OCI-LY7 (cell line): ENCODE data around the gene RTL10.
"Not testable (repeated sequence)": the region's sequence is repeated elsewhere in the genome, so short reads cannot be mapped to it uniquely, and the experiment has no call there.

ENCODE experiments used
- CTCF ChIP-seq: fragments of 200-600 bp; sonication (generic); conservative IDR thresholded peaks from 2 replicates; pipeline ENCODE4 v1.5.1; 2014; ENCODE audit warnings: mild to moderate bottlenecking, antibody characterized with exemption, low read length, moderate library complexity, mixed read lengths
- EZH2phosphoT487 ChIP-seq: fragments of 200-600 bp; sonication (generic); IDR thresholded peaks from 2 replicates; pipeline ENCODE4 v1.6.1; 2018; ENCODE audit warnings: low read depth, borderline replicate concordance, mild to moderate bottlenecking, mixed run types, antibody characterized with exemption, low read length, moderate library complexity, mixed read lengths

- TF ChIP-seq CTCF, EZH2phosphoT487: not testable (repeated sequence)
Measured at GRCh38 chr22:19833327-19833726, 21.3 kb downstream of the RTL10 start.
